Stimulated activated CD4-positive, alpha-beta T cell treated with anti-CD3 and anti-CD28 coated beads, TNF-alpha, amount 100 ng/mL, for 48 hours (primary cell): ENCODE results near the gene STARD5.

Experiments
- DNase-seq, 3 donors: peaks; one replicate each; pipeline ENCODE4 v3.0.0-alpha.2; 2020; ENCODE audit warnings: low read depth in 3 of 3

Gene STARD5

DNA sequence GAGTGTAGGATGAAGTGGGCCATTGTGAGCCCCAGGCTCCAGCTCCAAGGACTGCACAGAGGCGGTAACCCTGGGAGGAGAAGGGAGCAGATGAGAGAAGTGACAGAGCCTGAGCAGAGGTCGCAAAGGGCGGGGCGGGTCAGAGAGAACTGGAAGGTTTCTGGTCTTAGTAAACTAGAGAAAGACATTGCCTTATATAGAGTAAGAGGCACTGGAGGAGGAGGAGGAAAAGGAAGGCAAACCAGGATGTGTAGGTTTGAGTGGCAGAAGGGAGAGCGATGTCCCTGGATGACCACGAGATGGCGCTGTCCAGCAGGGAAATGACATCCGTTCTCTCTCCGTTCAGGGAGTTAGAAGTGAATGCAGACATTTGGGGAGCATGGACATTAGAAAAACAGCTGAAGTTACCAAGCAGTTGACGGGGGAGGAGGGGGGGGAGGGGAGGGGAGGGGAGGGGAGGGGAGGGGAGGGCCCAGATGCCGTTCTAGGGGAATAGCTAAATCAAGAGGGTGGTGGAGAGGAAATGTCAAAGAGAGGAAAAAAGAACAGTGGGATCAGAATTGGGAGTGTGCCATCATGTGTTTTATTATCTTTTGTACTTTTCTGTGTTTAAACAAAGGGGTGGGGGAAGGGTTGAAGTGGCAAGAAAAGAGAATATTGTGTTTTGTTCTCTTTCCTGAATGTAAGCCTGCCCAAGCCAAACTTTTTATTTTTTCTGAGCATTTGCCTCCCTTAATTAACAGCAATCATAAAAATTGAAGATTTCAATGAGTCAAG lies 48.8 kb downstream of the STARD5 start:
- peak; percentile 50 to 77 (median 72) for DNase-seq

DNA sequence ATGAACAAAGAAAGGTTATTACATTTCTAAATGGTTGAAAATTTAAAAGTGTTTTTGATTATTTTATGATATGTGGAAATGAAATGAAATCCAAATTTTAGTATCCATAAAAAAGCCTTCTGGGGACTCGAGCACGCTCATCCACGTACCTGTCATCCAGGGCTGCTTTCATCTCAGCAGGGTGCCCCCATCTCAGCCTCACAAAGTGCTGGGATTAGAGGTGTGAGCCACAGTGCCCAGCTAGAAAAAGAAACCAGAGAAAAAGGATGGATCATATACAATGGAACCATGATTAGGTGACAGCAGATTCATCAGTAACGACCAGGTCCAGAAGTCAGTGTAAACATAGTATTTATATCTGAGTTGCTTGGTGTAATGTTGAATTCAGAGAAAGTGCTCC lies 49.7 kb downstream of the STARD5 start:
- DNase-seq = no peak

DNA sequence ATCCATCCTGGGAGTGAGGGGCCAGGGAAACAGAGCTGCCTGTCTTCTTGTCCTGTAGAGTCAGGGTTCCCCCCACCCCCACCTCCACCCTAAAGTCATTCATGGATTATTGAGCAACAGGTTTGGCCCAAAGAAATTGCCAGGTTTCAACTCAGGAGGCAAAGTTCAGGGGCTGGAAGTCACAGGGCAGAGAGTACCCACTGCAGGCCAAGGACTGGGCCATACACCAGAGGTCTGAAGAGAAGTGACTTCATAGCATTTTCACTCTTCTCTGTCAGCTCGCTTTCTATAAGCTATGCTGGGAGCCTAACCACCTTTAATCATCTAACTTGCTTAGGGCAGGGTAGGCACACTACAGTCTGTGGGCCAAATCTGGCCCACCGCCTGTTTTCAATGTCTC lies 50.1 kb downstream of the STARD5 start:
- no peak for DNase-seq

DNA sequence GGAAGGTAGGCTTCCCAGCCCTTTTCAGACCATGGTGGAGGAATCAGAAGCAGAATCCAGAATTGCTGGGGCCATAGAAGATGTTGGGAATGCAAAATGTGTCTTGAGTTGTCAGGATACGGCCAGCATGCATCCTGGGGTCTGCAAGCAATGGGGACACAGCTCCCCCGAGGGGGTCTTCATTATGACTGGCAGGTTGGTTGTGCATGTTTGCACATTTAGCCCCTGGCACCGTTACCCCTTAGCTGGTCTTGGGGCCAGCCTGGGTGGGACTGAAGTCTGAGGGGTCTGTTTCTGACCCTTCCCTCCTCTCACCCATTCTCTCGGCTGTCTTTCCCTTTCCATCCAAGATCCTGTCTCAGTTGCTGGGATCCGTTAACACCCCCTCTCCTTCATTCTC lies 50.7 kb downstream of the STARD5 start:
- DNase-seq = no peak

DNA sequence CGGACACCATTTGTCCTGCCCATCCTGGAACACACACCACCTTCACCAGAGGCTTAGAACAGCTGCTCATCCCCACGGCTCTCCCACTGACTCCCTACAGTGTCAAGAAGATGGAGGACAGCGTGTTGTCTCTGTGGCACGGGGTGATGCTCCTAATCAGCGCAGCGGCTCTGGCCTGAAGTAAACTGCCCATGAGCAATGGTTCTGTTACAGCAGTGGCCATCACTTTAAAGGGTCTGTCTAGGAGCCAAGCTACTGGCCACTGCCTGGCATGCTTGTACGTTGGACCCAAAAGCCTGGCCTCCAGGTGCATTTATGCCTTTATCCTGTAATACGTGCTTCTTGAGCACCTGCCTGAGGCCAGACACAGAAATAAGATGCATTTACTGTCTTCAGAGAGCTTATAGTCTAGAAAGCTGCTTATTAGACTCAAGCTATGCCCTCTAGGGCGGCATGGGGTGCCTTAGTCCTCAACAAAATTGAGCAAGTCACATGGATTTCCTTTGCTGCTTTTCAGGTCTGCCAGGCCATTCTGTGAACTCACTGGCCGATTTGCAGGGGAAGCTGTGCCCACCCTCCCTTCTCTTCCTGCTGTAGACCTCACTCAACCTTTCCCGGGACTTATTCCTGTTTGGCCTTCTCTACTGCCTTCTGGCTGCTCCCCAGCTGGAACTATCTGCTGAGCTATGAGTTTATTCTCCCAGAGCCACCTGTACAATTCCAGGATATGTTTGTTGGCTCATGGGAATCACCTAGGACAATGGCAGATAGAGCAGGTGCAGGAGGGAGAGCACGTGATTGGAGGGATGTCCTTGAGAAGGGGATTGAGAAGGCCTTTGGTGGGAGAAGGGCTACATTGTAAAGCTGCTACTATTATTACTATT lies 51.9 kb downstream of the STARD5 start:
- DNase-seq = no peak

DNA sequence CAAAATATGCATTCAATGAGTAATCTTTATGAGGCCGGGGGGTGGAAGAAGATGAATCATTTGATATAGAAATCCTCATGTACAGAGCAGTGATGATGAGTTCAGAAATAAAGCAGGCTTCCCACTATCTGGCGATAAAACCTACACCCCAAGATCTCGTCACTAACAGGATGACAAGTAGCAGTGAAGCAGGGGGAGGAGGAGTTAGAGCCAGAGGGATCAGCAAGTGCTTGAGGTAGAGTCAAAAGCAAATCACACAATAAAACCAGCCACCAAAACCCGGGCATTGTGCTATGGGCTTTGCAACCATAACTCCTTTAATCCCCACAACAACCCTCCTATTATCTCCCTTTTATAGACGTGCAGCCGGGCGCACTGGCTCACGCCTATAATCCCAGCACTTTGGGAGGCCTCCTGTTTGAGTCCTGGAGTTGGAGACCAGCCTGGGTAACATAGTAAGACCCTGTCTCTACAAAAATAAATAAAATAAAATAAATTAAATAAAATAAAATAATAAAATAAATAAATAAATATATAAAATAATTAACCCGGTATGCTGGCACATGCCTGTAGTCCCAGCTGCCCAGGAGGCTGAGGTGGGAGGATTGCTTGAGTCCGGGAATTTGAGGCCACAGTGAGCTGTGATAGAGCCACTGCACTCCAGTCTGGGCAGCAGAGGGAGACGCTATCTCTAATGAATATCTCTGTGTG lies 53.0 kb downstream of the STARD5 start:
- DNase-seq = no peak

DNA sequence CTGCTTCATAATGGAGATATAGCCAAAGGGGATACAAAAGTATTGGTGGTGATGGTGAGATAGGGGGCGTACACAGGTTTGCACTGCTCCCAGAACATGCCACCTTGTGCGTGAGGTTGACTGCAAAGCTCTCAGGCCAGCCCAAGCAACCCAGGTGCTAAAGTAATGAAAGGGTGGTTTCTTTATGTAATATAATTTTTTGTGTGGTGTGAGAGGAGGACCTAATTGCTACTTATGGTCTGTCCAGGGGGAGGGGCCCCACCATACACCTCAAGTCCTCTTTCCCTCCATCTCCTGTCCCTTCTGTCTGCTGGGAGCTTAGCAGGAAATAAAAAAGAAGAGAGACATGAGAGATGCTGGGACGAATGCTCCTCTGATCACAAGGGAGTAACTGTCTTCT lies 53.8 kb downstream of the STARD5 start:
- no peak for DNase-seq

DNA sequence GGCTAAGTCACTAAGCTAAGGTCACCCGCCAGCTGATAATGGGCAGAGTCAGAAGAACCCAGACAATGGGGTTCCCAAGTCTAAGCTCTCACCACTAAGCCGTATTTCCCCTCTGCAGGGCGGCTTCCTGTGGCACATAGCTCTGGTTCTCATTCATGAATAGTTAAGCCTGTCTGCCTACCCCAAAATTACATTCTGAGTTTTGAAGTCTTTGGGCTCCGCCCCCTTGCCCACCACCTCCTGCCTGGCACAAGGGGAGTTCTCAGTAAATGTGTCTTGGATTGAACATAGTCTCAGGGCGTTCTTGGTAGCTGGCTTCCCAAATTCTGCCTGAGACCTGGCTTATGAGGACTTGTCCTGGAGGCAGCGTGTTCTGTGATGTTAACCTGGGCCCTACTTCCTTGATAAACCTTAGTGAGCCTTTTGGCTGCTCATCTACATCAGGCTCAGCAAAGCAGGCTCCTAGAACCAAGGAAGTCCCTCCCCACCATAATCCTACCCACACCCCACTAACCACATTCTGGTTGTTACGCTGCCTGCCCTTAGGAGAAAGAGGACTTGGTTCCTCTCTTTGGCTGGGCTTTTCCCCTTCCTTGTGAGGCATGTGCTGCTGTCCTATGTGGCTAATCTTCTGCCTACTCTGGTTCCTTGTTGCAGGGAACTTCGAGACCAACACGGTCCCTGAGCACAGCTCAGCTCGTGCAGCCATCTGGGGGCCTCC lies 54.9 kb downstream of the STARD5 start:
- no peak for DNase-seq

DNA sequence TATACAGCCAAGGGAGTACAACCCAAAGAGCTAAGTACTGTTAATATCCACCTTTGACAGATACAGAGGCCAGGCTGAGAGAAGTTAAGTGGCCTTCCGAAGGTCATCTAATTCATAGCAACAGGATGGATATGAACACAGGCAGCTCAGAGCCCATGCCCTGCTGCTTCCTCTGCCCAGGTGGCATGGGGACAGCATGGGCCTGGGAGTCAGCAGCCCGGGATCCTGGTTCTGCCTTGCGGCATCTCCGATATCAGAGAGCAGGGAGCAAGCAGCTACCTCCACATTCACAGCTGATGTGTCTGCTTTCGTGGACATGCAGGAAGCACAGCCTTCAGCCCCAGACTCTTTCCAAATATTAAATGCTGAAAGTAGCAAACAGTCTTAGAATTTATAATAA lies 55.6 kb downstream of the STARD5 start:
- DNase-seq = no peak

DNA sequence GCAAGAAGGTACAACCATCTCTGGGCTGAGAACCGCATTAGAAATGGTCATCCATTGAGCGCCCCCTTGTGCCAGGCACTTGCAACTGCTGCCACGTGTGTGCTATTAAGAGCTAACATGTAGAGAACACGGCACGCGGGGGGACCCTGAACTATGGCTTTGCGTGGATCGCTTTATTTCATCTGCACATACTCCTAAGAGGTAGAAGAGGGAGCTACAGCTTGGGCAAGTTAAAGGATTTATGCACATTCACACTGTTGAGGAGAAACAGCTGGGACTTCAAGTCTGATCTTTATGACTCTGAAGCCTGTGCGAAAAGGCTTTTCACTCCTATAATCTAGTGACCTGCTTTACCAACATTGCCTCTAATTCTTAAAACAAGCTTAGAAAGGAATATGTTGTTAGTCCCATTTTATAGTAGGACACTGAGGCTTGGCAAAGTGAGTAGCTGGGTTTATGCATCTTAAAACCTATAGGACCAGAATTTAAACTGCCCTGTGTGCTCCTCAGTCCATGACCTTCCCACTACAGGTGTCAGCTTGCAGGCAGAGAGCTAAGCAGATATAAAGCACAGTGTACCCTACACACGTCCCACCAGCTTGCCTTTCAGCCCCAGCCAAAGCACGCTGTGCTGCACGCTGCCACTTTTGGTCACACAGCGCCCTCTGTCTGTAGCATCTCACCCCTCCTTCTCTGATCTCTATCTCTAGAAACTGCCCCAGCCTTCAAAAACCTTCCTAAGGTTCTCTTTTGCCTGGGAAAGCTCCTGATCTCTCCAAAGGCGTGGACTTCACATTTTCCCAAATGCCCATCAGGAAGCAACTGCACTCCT lies 57.8 kb downstream of the STARD5 start:
- peak; percentile 75 to 82 (median 77) for DNase-seq

DNA sequence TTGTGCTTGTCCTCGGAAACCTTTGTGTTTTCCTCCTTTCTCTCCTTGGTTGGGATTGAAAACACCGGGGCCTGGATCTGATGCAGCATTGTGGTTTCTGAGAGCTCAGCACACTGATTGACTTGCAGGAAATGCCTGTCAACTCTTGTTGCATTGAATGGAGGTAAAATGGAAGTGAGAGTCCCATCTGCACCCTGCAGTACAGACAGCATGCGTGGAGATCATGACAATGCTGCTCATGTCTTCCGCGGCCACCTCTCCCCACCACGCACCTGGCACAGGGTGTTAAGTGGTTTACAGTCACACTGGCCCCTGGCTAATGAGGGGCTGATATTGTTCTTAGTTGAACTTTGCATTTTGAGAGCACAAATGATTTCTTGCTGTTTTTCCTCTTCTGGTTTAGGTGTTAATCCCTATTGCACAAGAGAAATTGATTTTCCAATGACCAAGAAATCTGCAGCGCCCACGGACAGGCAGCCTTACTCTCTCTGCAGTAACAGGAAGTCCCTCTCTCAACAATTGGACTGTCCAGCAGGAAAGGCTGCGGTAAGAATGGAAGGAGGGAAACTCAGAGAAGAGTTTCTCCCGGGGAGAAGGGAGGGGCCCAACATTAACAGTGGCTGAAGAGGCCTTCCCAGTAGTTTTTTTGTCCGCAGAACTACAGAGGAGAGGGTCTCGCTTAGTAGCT lies 58.5 kb downstream of the STARD5 start:
- DNase-seq = no peak

DNA sequence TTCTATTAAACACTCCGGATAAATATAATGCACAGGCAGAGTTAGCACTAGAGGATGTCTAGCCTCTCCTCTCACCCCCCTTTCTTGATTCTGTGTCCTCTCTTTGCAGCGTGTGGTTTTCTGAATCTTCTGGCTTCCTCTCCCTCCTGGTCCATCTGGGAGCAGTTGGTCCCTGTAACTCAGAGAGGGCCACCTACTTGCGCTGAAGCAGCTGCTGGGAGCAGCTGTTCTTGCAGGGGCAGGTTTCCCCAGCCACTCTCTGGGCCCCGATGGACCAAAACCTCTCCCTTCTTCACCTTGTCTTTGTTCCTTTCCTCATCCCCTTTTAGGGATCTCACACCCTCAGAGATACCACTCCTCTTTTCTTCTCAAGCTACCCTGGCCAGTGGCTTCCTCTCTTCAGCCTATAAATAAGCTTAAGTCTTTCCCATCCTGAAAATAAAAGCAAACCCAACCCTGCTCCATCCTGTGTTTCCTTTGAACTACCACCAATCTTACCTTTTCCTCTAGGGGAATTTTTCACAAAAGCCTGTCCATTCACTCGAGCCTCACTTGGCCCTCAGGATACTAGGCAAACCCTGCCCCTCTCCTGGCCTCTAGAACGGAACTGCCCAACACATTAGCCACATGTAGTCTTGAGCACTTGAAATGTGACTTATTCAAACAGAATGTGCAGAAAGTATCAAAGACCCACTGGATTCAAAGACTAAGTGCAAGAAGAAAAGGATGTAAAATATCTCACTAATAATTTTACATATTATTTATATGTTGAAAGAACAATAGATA lies 59.7 kb downstream of the STARD5 start:
- no peak for DNase-seq

DNA sequence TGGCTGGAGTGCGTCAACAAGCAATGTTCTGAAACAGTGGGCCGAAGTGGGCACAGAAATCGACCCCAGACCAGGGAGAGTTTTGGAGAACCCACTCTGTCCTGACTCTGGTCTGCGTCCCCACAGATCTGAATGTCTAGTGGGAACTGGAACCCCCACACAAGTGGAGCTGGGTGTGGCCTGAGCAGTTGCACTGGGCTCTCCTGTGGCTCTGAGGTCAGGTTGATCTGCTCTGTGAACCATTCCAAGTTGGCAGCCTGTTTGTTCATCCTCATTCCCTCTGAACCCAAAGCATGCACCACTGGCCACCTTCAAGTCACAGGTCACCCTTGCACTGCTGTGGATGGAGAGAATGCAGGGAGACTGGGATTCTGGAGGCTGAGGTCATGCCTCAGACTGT lies 60.5 kb downstream of the STARD5 start:
- no peak for DNase-seq

DNA sequence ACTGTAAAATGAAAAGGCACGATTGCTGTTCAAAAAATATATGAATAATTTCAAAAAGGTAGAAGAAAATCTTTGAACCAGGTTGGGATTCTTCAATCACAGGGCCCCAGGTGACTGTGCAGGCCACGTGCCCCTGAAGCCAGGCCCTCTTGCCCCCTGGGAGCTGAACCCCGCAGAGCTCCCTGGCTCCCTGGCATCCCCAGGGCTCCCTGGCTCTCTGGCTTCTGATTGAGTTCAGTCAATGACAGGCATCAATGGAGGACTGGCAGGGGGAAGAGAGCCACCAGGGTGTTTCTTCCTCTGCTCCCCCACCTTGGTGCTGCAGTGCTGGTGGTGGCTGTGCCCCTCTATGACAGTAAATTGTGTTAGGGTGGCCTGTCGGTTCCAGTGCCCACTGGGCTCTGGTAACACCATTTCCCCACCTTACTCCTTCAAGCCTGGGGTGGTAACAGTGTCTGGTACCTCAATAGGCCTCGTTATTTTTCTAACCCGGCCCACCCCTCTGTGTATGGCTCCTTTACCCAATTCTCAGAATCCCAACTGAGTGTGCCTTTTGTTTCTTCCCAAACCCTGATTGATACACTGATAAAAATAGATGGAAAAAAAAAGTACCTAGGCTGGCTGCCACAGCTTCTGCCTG lies 62.6 kb downstream of the STARD5 start:
- DNase-seq = no peak

DNA sequence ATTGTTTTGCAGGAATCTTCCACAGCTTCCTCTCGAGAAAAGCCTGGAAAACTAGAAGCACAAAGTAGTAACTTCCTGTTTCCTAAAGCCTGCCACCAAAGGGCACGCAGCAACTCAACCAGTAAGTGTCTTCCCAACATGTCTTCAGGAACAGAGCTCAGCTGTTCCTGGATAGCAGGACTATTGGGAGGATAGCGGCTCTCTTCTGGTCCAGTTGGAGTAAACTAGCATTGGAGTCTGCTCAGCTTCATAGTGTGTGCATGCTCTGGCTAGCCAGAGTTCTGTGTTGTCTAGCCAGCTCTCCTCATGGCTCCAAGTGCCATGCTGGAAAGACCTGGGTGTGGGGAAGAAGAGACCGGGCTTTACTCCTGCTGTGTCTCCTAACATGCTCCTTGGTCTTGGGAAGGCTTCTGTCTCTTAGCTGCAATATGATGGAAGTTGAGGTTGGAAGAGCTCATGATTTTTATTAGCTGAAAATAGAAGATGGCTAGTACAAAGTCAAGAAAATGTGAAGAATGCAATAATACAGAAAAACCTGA lies 64.1 kb downstream of the STARD5 start:
- no peak for DNase-seq
